Thoracic aorta (tissue), 2 donors: Measurements from ENCODE around the gene ERMARD. TPM values are rescaled to one million over a fixed set of nuclear protein-coding genes. Genes with fewer than 3 reads are reported as not detected.

ENCODE experiments used
- ATAC-seq: fragments of 150-250 bp; one replicate; pipeline ENCODE4 v1.8.0; 2017; ENCODE audit warnings: low read depth; ENCODE audit not compliant: insufficient number of reproducible peaks, low FRiP score
- DNase-seq: peaks from one replicate; pipeline ENCODE4 v3.0.0-alpha.2; 2020; ENCODE audit warnings: low spot score
- H3K27ac ChIP-seq, 2 donors: fragments of 200-600 bp; sonication (generic); 1 replicate in 1 of 2; 2 replicates in 1 of 2; pipeline ENCODE4 v1.5.1; 2016; ENCODE audit warnings: mild to moderate bottlenecking in 2 of 2, moderate library complexity in 2 of 2
- H3K27me3 ChIP-seq: fragments of 200-600 bp; sonication (generic); replicated peaks from 2 replicates; pipeline ENCODE4 v1.6.0; 2016; ENCODE audit warnings: mild to moderate bottlenecking; ENCODE audit not compliant: insufficient read depth
- H3K36me3 ChIP-seq: fragments of 200-600 bp; sonication (generic); one replicate; pipeline ENCODE4 v1.5.1; 2016
- H3K4me1 ChIP-seq, 2 donors: fragments of 200-600 bp; sonication (generic); 1 replicate in 1 of 2; 2 replicates in 1 of 2; pipeline versions ENCODE4 v1.5.1 to v1.6.0; 2016; ENCODE audit warnings: low read depth in 2 of 2, mild to moderate bottlenecking in 1 of 2; ENCODE audit not compliant: control insufficient read depth in 1 of 2
- H3K4me3 ChIP-seq: fragments of 200-600 bp; sonication (generic); 2 replicates; pipeline ENCODE4 v1.5.1; 2016; ENCODE audit warnings: mild to moderate bottlenecking
- H3K9me3 ChIP-seq: fragments of 200-600 bp; sonication (generic); 2 replicates; pipeline ENCODE4 v1.5.1; 2016
- total RNA-seq, 2 donors: library from RNA; depleted of rRNA; stranded (reverse); fragments of >200 nt; gene quantifications; one replicate each; pipeline versions ENCODE4 v1.1.0 to v1.2.3, GENCODE V29; 2016
- TF ChIP-seq, protein P1 (sequence below): fragments of 200-600 bp; sonication (generic); IDR thresholded peaks from one replicate; pipeline ENCODE4 v1.5.1; 2019; ENCODE audit warnings: antibody characterized with exemption

ERMARD gene
- total RNA-seq, 2 donors from 2014 or later: 13.7 to 27.1 TPM

DNA sequence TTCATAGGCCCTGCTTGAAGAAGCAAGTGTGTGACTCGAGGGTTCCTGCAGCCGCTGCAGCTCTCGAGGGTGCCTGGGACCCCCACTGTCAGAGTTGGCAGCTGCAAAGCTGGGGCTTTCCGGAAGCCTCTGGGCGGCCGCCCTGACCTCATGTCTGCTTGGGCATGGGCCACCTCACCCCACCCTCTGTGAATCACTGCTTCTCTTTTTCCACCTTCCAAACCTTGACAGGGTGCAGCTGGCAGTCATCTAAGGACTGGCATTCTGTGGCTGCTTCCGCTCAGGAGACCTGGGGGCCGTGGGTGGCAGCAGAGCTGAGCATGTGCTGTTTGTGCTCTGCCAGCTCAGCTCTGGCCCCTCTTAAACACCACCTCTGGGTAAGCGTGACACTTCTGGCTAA lies 32.0 kb downstream of the ERMARD start:
- Histone ChIP-seq H3K27ac (no peak overlapping the region), H3K27me3 (no peaks in the 10 kb centered on the region), H3K4me1 (no peaks in the 10 kb centered on the region), H3K9me3 (no peaks in the 10 kb centered on the region), H3K36me3 (peaks cover 19% of the 10 kb centered on the region), H3K4me3 (no peak overlapping the region)
- TF ChIP-seq, protein P1, sequence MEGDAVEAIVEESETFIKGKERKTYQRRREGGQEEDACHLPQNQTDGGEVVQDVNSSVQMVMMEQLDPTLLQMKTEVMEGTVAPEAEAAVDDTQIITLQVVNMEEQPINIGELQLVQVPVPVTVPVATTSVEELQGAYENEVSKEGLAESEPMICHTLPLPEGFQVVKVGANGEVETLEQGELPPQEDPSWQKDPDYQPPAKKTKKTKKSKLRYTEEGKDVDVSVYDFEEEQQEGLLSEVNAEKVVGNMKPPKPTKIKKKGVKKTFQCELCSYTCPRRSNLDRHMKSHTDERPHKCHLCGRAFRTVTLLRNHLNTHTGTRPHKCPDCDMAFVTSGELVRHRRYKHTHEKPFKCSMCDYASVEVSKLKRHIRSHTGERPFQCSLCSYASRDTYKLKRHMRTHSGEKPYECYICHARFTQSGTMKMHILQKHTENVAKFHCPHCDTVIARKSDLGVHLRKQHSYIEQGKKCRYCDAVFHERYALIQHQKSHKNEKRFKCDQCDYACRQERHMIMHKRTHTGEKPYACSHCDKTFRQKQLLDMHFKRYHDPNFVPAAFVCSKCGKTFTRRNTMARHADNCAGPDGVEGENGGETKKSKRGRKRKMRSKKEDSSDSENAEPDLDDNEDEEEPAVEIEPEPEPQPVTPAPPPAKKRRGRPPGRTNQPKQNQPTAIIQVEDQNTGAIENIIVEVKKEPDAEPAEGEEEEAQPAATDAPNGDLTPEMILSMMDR: no peak
- DNase-seq (no peak), ATAC-seq (no peak)

DNA sequence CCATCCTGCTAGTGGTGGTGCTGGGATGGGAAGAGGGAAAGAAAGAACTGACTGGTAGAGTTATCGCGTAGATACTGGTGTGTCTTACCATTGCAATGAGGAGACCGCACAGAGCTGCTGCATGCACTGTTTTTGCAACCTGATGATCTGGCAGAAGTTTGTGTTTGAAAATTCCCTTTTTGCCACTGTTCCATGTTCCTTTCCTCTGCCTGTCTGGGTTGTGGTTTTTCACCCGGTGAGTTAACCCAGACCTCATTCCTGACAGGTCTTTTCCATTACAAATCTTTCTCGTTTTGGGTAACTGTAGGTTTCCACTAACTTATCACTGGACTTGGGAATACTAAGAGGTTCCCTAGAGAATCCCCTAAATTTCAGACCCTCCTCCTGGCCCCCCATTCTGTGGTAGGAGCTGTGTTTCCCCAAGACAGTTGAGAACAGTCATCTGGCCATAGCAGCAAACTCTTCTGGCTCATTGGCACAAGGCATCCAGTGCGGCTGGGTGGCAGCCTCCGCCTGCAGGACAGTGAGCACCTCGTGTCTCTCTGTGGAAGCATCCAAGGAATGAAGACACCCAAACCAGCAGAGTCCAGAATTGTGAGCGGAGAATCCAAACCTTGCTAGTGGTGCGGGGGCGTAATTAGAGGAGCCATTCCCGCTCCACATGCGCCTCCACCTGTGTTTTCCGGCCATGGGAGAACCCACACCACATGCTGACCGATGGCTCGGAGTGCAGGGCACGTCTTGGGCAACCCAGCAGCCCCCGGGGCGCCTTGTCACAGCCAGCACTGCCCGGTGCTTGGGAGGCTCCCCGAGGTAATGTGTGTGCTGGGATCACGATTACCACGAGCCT lies 32.8 kb downstream of the ERMARD start:
- no peak overlapping the region for H3K27ac ChIP-seq
- H3K36me3 ChIP-seq: peaks cover 14% of the 10 kb centered on the region
- no peaks in the 10 kb centered on the region for H3K9me3 ChIP-seq
- DNase-seq (no peak), ATAC-seq (no peak)
- H3K4me1 ChIP-seq: no peaks in the 10 kb centered on the region
- no peak overlapping the region for H3K4me3 ChIP-seq
- TF ChIP-seq, protein P1: no peak
- no peaks in the 10 kb centered on the region for H3K27me3 ChIP-seq

DNA sequence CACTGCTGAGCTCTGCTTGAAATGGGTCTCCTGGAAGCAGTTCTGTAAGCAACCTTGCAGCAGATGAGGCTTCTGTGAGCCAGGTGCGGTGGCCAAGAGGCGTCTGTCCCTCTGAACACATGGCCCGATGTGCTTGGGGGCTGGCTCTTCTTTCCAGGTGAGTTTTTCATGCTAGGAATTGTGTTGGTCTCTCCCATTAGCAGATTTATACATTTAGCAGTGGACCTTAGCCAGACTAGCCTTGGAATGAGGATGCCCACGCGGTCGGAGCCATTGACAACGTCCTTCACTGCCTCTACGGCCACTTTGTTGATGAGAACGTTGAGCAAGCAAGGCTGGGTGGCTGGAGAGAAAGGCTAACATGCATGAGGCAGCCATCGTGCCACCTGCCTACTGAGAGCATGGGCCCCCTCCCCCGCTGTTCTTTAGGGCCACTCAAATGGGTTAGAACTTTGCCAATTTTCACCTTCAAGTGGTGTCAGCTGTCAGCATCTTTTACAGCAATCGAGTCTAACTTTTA lies 33.5 kb downstream of the ERMARD start:
- no peaks in the 10 kb centered on the region for H3K9me3 ChIP-seq
- peaks cover 0 to 5% of the 10 kb centered on the region in 2 donors for H3K4me1 ChIP-seq
- H3K4me3 ChIP-seq: no peak overlapping the region
- no peaks in the 10 kb centered on the region for H3K27me3 ChIP-seq
- H3K27ac ChIP-seq: no peak overlapping the region
- TF ChIP-seq, protein P1: no peak
- DNase-seq (no peak), ATAC-seq (no peak)
- H3K36me3 ChIP-seq: peaks cover 7% of the 10 kb centered on the region

DNA sequence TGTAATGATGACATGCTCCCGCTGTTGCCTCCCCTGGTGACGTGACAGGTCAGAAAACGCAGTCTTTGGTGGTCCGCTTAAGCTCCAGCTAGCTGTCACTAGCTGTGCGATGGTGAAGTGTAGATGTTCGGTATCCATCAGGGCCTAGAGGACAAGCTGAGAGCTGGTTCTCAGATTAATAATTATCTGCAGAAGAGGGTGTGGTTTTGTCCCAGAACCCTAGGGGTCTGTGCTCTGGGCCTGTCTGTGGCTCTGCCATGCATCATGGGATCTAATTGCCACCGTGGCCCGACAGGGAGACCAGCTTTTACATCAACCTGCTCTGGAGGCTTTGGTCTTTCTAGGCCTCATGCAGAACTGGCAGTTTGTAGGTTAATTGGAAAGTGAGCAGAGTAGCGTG lies 34.1 kb downstream of the ERMARD start:
- no peak overlapping the region for H3K27ac ChIP-seq
- peaks cover 4% of the 10 kb centered on the region for H3K36me3 ChIP-seq
- H3K27me3 ChIP-seq: no peaks in the 10 kb centered on the region
- no peak for DNase-seq
- H3K9me3 ChIP-seq: no peaks in the 10 kb centered on the region
- no peak overlapping the region for H3K4me3 ChIP-seq
- ATAC-seq: no peak
- peaks cover 0 to 6% of the 10 kb centered on the region in 2 donors for H3K4me1 ChIP-seq
- TF ChIP-seq, protein P1: no peak

DNA sequence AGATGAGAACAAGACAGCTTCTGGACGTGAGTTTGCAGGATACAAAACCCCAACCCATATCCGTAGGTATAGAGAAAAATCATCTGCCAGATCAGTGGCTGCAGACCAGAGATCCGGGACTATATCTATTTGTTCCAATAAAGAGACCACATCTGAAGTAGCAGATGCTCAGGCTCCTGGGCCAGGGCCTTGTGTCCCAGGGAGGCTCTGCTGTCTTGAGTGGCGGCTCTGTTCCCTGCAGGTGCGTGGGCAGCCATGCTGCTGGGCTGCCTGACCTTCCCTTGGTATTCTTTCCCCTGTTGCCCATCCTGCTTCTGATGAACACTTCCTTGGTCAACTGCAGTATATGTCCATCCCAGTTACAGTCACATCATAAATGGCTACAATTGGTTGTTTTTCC lies 34.9 kb downstream of the ERMARD start:
- Histone ChIP-seq H3K36me3 (no peaks in the 10 kb centered on the region), H3K4me1 (peaks cover 0 to 11% of the 10 kb centered on the region in 2 donors), H3K9me3 (no peaks in the 10 kb centered on the region), H3K27me3 (no peaks in the 10 kb centered on the region), H3K4me3 (no peak overlapping the region), H3K27ac (no peak overlapping the region)
- TF ChIP-seq, protein P1: no peak
- ATAC-seq: no peak
- no peak for DNase-seq
